HCT116 (cell line): ENCODE data around the gene TENM4. TPM values are rescaled to one million over a fixed set of nuclear protein-coding genes. Genes with fewer than 3 reads are reported as not detected.

Experiments
- ATAC-seq: fragments of 200-7000 bp; cut with Tn5 transposase; 2 replicates; pipeline ENCODE4 v1.9.1; 2020; ENCODE audit warnings: mild to moderate bottlenecking, moderate library complexity
- BruUV-seq: library from RNA; stranded (reverse); fragments of 400-500 nt; replicated peaks from 2 replicates; lab custom pipeline; 2021; lab: Mats Ljungman, UMichigan
- CTCF ChIA-PET: fragments of 300-600 bp; sonication (Branson Sonifier 250); formaldehyde crosslinking; loops from one replicate; lab custom pipeline; 2021; ENCODE audit warnings: antibody characterized with exemption; lab: Charles Lee
- POLR2A ChIA-PET: fragments of 300-600, 350-600 bp; sonication (Branson Sonifier 250); formaldehyde crosslinking; loops from one replicate; lab custom pipeline; 2021; ENCODE audit warnings: antibody characterized with exemption; lab: Charles Lee
- RAD21 ChIA-PET, 2 experiments: fragments of 300-600 bp; sonication (Branson Sonifier 250); formaldehyde crosslinking; loops; one replicate each; lab custom pipeline; 2023; ENCODE audit warnings: low total read pairs in 2 of 2; ENCODE audit not compliant: uncharacterized antibody in 2 of 2, unreplicated experiment in 2 of 2, low non-redundant PET in 1 of 2; lab: Charles Lee
- DNase-seq: peaks from one replicate; pipeline ENCODE4 v3.0.0-alpha.2; 2010; ENCODE audit warnings: low read depth, low spot score
- H2AFZ ChIP-seq: fragments of 200-600 bp; shearing (Covaris generic), sonication (generic); 2 replicates; pipeline ENCODE4 v1.6.1; 2017; ENCODE audit warnings: low read depth, mixed run types, mixed read lengths, antibody characterized with exemption, low read length; ENCODE audit not compliant: poor library complexity, severe bottlenecking
- H3K27ac ChIP-seq: 2 replicates; pipeline ENCODE4 v1.5.1; 2012; ENCODE audit warnings: low read depth, low read length
- H3K27me3 ChIP-seq: fragments of 200-600 bp; sonication (generic); 2 replicates; pipeline ENCODE4 v1.6.1; 2016; ENCODE audit warnings: mixed run types, low read length, mixed read lengths; ENCODE audit not compliant: insufficient read depth
- H3K36me3 ChIP-seq, 2 experiments: fragments of 200-500 bp in 1 of 2; fragments of 200-600 bp in 1 of 2; sonication (Bioruptor generic) in 1 of 2; sonication (generic) in 1 of 2; 2 replicates each; pipeline versions ENCODE4 v1.5.1 to v1.6.1; 2014 to 2016; ENCODE audit warnings: low read length in 2 of 2, inconsistent platforms in 1 of 2, mixed read lengths in 1 of 2, mixed run types in 1 of 2; ENCODE audit not compliant: insufficient read depth in 2 of 2, control insufficient read depth in 1 of 2
- H3K4me1 ChIP-seq, 2 experiments: fragments of 200-600 bp in 1 of 2; sonication (generic) in 1 of 2; 2 replicates each; pipeline versions ENCODE4 v1.5.1 to v1.6.1; 2012 to 2017; ENCODE audit warnings: low read length in 2 of 2, inconsistent platforms in 1 of 2, mild to moderate bottlenecking in 1 of 2, mixed read lengths in 1 of 2, mixed run types in 1 of 2, moderate library complexity in 1 of 2; ENCODE audit not compliant: insufficient read depth in 2 of 2, control insufficient read depth in 1 of 2
- H3K4me2 ChIP-seq: fragments of 200-600 bp; sonication (generic); 2 replicates; pipeline ENCODE4 v1.6.1; 2017; ENCODE audit warnings: mixed run types, low read length, mixed read lengths
- H3K4me3 ChIP-seq, 2 experiments: fragments of 200-600 bp in 1 of 2; sonication (generic) in 1 of 2; replicated peaks in 1 of 2; 2 replicates each; pipeline ENCODE4 v1.5.1; 2011 to 2016; ENCODE audit warnings: low read length in 2 of 2, control low read depth in 1 of 2, low read depth in 1 of 2, mild to moderate bottlenecking in 1 of 2, mixed read lengths in 1 of 2, mixed run types in 1 of 2
- H3K79me2 ChIP-seq: fragments of 200-600 bp; sonication (generic); 2 replicates; pipeline ENCODE4 v1.6.1; 2017; ENCODE audit warnings: mild to moderate bottlenecking, mixed run types, low read length, moderate library complexity, mixed read lengths; ENCODE audit not compliant: insufficient read depth
- H3K9ac ChIP-seq: fragments of 200-600 bp; sonication (generic); 2 replicates; pipeline ENCODE4 v1.6.1; 2016; ENCODE audit warnings: low read length, mixed read lengths
- H3K9me2 ChIP-seq: fragments of 200-600 bp; sonication (generic), shearing (Covaris generic); 2 replicates; pipeline ENCODE4 v1.6.1; 2017; ENCODE audit warnings: mixed run types, mild to moderate bottlenecking, moderate library complexity; ENCODE audit not compliant: insufficient read depth
- H3K9me3 ChIP-seq, 2 experiments: fragments of 200-500 bp in 1 of 2; fragments of 200-600 bp in 1 of 2; sonication (Bioruptor generic) in 1 of 2; sonication (generic) in 1 of 2; 2 replicates each; pipeline ENCODE4 v1.6.1; 2014 to 2017; ENCODE audit warnings: low read length in 2 of 2, mixed read lengths in 2 of 2, inconsistent platforms in 1 of 2, low read depth in 1 of 2, mild to moderate bottlenecking in 1 of 2, mixed run types in 1 of 2, moderate library complexity in 1 of 2; ENCODE audit not compliant: control insufficient read depth in 1 of 2, insufficient read depth in 1 of 2
- H4K20me1 ChIP-seq: fragments of 200-600 bp; sonication (generic), shearing (Covaris generic); 2 replicates; pipeline ENCODE4 v1.6.1; 2017; ENCODE audit warnings: mixed run types, mild to moderate bottlenecking, moderate library complexity; ENCODE audit not compliant: insufficient read depth
- CEBPB ChIP-seq: IDR thresholded peaks from 2 replicates; pipeline ENCODE4 v1.6.1; 2012; ENCODE audit warnings: low read depth
- CTCF ChIP-seq, 3 experiments: fragments of 200-600 bp in 1 of 3; sonication (generic) in 1 of 3; IDR thresholded peaks in 2 of 3; conservative IDR thresholded peaks in 1 of 3; 2 replicates each; pipeline ENCODE4 v1.5.1; 2012 to 2017; ENCODE audit warnings: low read depth in 2 of 3, low read length in 2 of 3, antibody characterized with exemption in 1 of 3, borderline replicate concordance in 1 of 3, control low read depth in 1 of 3, mild to moderate bottlenecking in 1 of 3, mixed read lengths in 1 of 3, mixed run types in 1 of 3, moderate library complexity in 1 of 3; ENCODE audit not compliant: insufficient read depth in 1 of 3
- ELF1 ChIP-seq: IDR thresholded peaks from 2 replicates; pipeline ENCODE4 v1.6.1; 2012; ENCODE audit warnings: low read depth, borderline replicate concordance
- FOSL1 ChIP-seq: IDR thresholded peaks from 2 replicates; pipeline ENCODE4 v1.6.1; 2012; ENCODE audit warnings: low read depth
- JUND ChIP-seq: IDR thresholded peaks from 2 replicates; pipeline ENCODE4 v1.6.1; 2012
- MAX ChIP-seq: IDR thresholded peaks from 2 replicates; pipeline ENCODE4 v1.6.1; 2012
- POLR2A ChIP-seq: IDR thresholded peaks from 2 replicates; pipeline ENCODE4 v1.7.0; 2011; ENCODE audit warnings: borderline replicate concordance; ENCODE audit not compliant: insufficient read depth, insufficient read length; ENCODE audit errors: extremely low read depth
- TCF7L2 ChIP-seq: IDR thresholded peaks from 2 replicates; pipeline ENCODE4 v1.7.0; 2011; ENCODE audit warnings: borderline replicate concordance, inconsistent platforms; ENCODE audit not compliant: insufficient read depth, insufficient read length; ENCODE audit errors: extremely low read depth
- YY1 ChIP-seq: IDR thresholded peaks from 2 replicates; pipeline ENCODE4 v1.6.1; 2011; ENCODE audit warnings: low read length, low read depth, moderate library complexity, mild to moderate bottlenecking; ENCODE audit not compliant: insufficient replicate concordance; ENCODE audit errors: extremely low read depth
- intact Hi-C: fragments of 100-400 bp; cut with micrococcal nuclease; formaldehyde crosslinking; loops from 2 replicates; pipeline ENCODE4 v1.10.0; 2022
- total RNA-seq: library from RNA; stranded (reverse); gene quantifications from one replicate; pipeline ENCODE4 v1.2.1, GENCODE V29; 2021; ENCODE audit not compliant: unreplicated experiment

The TENM4 gene
- total RNA-seq, 1 experiment from 2014 or later: 0.05 TPM

- Histone ChIP-seq H3K79me2 (no peaks in the 10 kb centered on the region), H4K20me1 (no peaks in the 10 kb centered on the region), H3K4me2 (no peak overlapping the region), H3K9ac (no peak overlapping the region), H3K9me2 (no peaks in the 10 kb centered on the region)
- ATAC-seq: no peak
- ChIA-PET RAD21 (no interaction called here), CTCF (no interaction called here)
- TF ChIP-seq FOSL1 (no peak), TCF7L2 (no peak), POLR2A (no peak), CEBPB (no peak), CTCF (IDR thresholded peaks at IDR 0.05 in 2 of 3, conservative IDR thresholded peaks at IDR 0.05 in 1 of 3; ENCODE audit: borderline replicate concordance in 1 of 3, insufficient read depth in 1 of 3, low read depth in 2 of 3, low read length in 2 of 3) (no peak), ELF1 (no peak), YY1 (no peak), JUND (no peak), MAX (no peak)
- TF ChIP-seq, all 23 proteins: peak for 0
- no peak overlapping the region for H3K27ac ChIP-seq
- BruUV-seq: no TSS peak
- H3K4me3 ChIP-seq: no peak overlapping the region
- POLR2A ChIA-PET: no interaction called here
- H3K4me1 ChIP-seq: no peaks in the 10 kb centered on the region
- no peaks in the 10 kb centered on the region for H3K36me3 ChIP-seq
- peaks cover 8% of the 10 kb centered on the region for H3K27me3 ChIP-seq
- no peak overlapping the region for H2AFZ ChIP-seq
- intact Hi-C loops: no loop called here
- H3K9me3 ChIP-seq: no peaks in the 10 kb centered on the region
- no peak for DNase-seq
These were observed 78.0 kb downstream of the TENM4 start for GRCh38 chr11:79362821-79363220.
